GM03348 (cell line): ENCODE measurements around the gene LAMP5.

Experiments used
- DNase-seq: peaks from one replicate; pipeline ENCODE4 v3.0.0; 2012; ENCODE audit warnings: low spot score

LAMP5 gene

DNA sequence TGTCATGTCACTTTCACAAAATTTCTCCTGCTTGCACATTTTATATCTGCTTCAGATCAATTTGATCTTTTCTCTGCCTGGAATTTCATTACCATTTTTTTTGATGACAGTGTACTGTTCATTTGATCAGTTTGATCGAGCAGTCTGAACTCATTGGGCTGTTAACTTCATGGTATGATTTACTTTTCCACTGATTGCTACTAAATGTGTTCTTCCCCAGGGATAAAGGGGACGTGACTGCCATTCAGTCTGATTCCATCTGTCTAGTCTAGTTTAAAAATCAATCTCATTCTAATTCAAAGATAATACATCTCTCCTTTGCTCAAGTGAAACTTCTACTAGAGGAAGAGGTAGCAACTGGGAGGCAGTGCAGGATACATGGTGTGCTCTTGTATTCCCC, 21.1 kb downstream of the LAMP5 start:
- no peak for DNase-seq

- no peak for DNase-seq
Measured at GRCh38 chr20:9543214-9543613, 28.8 kb downstream of the LAMP5 start.

- DNase-seq, result no peak
Measured at GRCh38 chr20:9550283-9550682, 35.9 kb downstream of the LAMP5 start.

DNA sequence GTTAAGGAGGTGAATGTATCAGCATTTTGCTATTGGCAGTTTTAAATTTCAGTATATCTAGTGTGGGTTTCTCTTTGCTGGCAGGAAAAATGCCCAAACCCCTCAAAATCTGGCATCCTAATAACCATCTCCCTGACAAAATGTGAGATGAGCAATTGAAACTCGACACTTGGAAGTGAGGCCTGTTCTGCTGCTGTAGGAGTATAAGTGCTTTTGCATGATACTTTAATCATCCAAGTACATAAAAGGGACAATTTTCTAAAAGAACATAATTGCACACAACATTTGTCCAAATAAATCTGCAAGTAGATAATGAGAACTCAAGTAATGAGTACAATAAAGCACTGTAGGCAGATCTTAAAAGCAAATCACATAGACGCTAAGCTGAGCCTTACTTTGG, 36.5 kb downstream of the LAMP5 start:
- DNase-seq, result no peak

- no peak for DNase-seq
Measured at GRCh38 chr20:9551808-9552550, 37.6 kb downstream of the LAMP5 start.

DNA sequence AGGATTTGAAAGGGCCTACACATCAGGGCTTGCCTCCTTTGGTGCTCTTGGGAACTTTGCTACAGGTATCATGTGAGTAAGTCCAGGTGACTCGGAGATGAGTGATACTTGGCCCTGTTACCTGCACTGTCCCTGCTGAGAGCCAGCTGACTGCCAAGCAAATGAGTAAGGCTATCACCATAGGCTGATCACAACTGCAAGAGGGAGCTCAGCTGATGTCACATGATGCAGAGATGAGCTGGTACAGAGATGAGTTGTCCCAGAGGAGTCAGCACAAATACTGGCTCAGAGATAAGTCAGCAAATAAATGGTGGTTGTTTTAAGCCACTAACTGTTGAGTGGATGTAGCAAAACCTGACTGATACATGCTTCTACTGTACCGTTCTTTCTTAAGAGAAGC, 41.4 kb downstream of the LAMP5 start:
- DNase-seq, result no peak

DNA sequence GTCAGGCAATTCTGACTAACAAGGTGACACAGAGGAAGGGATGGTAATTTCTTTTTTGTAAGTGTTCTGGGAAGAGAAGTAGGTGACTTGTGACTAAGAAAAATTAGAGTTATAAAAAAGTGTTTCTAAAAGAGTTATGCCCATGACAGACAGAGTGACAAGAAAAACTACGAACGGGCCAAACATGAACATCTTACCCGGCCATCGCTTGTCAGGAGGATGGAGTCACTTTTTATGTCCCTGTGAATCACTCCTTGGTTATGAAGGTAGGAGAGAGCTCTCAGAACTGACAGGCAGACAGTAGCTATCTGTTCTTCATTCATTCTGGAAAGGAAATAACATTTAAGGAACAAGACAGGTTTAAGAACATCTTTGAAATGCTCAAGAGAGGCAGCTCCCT, 43.0 kb downstream of the LAMP5 start:
- DNase-seq, result no peak

- no peak for DNase-seq
Measured at GRCh38 chr20:9565910-9566550, 51.6 kb downstream of the LAMP5 start.

- DNase-seq, result no peak
Measured at GRCh38 chr20:9566977-9567376, 52.6 kb downstream of the LAMP5 start.

DNA sequence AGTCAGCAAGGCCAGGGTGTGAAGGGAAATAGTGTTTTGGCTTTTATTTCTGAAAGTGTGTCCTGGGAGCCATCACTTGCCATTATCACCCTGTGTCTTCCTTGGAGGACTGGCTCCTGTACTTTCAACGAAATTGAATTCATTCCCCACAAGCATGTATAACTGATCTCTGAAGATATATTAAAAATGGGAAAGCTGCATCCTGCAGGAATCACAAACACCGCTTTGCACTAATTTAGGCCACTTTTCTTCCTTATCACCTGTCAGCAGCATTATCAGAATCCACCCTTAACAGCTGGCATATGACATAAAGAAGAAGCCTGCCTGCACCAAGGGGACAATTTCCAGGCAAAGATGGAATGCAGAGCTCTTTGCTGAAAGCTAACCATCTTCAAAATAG, 56.2 kb downstream of the LAMP5 start:
- DNase-seq, result no peak

DNA sequence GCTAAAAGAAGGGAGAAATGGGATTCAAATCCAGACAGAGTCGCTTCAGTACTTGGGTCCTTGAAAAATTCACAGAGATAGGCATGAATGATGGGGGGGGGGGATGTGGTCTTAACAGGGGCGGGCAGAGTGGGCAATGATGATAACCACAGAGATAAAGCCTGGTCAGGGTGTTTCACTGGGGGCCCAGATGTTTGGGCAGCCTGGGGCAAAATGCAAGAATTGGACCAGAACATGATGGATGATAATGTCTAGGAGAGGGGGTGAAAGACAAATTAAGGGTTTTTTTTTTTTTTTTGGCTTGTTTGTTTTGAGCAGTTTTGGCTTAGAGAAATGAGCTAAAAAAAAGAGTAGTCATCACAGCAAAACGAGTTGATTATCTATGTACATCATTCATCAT, 57.4 kb downstream of the LAMP5 start:
- DNase-seq, result no peak

DNA sequence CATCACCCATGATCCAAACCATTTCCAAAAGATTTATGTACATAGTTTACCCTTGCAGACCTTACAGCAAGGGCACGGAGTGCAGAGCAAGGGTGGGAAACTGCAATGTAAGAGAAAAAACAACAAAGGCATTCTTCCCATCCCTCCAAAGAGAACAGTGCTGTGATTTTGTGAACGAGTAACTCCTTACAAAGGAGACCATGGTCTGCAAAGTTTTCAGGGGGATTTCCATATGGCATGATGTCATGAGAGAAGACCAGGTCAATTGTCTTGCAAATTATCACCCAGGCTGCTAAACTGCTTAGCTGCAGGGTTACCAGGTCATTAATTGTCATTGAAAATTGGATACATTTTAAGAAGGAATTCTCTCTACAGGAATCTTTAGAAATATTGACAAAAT, 58.3 kb downstream of the LAMP5 start:
- no peak for DNase-seq

DNA sequence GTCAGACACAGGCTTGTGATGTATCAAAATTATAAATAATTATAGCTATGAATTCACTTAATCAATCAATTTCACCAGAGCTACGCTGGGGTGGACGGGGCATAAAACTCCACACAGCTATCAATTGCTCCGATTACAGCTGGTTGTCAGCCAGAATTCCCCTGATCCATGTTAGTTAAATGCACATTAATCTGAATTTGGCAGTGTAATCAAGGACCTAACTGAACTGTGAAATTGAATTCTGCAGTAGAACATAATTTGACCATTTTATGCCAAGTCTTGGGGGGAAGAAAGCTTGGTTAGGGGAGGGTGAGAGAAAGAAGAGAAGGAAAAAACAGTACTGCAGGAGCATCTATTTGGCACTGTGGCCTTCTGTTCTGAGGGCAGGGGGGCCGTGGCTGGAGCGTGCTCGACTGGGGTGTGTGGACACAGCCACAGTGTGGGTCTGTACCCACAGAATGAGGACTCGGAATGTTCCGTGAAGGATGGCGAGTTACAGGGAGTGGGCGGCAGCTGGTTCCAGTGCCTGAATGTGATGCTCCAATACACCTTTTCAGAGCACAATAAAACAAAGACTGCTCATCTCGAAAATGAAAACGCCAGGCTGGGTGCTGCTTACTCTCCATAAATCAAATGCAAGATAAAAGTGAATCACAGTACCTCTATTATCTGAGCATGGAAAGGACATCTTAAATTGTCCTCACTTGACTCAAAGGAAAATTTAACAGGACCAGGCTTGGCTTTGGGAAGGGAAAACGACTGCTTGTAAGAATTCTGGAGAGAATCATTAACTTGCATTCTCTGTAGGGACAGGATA, 59.2 kb downstream of the LAMP5 start:
- DNase-seq, result no peak

DNA sequence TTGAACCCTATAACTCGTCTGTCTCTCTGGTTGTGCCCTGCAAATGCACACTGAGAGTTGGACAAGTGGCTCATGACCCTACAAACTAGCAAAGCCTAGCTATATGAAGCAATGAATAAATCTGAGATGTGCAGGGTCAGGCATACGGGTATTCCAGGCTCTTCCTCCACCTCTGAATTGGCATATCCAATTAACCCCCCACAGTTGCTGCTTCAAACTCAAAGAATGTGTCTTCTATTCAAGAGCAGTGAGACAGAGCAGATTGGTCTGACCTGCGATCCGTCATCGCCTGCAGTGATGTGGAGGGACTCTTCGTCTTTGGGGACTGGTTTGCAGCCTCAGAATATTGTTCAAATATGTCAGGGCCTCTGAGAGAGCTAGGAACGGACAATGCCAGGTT, 59.8 kb downstream of the LAMP5 start:
- no peak for DNase-seq

DNA sequence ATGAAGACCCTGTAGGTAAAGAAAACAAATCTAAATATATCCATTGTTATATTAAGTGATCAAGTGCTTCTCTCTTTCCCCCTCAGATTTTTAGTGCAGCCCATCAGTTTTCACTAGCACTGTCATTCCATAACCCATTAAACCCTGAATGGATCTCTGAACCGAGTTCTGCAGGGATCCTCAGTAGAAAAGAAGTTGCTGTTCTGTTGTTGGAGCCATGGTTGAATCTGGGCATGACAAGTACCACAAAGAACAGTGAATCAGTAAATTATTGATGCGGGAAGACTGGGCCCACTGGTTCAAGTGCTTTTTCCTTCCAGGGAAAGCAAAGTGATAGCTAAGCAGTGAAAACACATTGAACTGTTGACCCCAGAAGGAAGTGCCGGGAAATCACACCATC, 60.4 kb downstream of the LAMP5 start:
- DNase-seq, result no peak

DNA sequence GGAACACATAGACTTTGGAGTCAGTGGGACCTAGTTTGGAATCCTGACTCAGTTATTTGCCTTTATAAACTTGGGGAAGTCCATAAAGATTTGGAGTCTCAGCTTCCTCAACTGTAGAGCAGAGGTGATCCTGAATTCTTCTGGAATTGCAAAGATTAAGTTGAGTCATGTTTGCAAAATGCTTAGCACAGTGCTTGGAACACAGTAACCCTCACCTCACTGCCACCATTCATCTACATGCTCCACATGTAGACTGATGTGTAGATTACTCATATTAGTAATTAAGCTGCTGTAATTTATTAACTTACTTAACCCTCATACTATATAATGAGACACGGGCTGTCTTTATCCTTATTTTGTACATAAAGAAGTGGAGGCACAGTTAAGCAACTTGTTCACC, 61.4 kb downstream of the LAMP5 start:
- no peak for DNase-seq

GRCh38 chr20:9576695-9577094, 62.3 kb downstream of the LAMP5 start:
- DNase-seq, result no peak

DNA sequence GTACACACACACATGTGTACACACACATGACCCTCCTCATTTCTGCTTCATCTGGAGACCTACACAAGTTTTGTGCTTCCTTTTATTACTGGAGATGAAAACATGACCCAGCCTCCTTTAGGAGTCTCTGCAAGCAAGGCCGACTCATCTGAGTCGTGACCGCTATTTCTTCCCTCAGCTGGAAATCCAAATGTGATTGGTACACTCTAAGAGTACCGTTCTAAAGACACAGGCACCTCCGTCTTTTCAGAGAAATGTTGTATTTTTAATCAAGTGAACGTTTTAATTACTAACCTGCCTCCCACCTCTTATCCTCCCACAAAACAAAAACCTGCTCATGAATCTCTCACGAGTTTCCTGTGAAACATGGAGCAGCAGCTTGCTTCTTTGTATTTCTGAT, 63.0 kb downstream of the LAMP5 start:
- no peak for DNase-seq

GRCh38 chr20:9578594-9578993, 64.2 kb downstream of the LAMP5 start:
- DNase-seq, result no peak
